ENCODE results near the gene RASGRP4.

GRCh38 chr19:38458991-38459390, 33.0 kb upstream of the RASGRP4 start:
- no peak for TF ChIP-seq GATA3 (IDR thresholded peaks at IDR 0.05; ENCODE audit: low read depth, low read length)
- TF ChIP-seq GATA2 (IDR thresholded peaks at IDR 0.05; ENCODE audit: low read depth, low read length) = no peak
